SU-DHL-6 (cell line): Measurements from ENCODE around the gene C2CD3.

ENCODE experiments used
- CTCF ChIP-seq: fragments of 200-600 bp; sonication (generic); IDR thresholded peaks from one replicate; pipeline ENCODE4 v1.5.1; 2017; ENCODE audit warnings: antibody characterized with exemption, mild to moderate bottlenecking, low read length, moderate library complexity; ENCODE audit not compliant: insufficient read depth, poor library complexity, severe bottlenecking
- EZH2phosphoT487 ChIP-seq: fragments of 200-600 bp; sonication (generic), shearing (Covaris generic); conservative IDR thresholded peaks from 2 replicates; pipeline ENCODE4 v1.6.1; 2018; ENCODE audit warnings: mild to moderate bottlenecking, antibody characterized with exemption, low read length, moderate library complexity, mixed read lengths

GRCh38 chr11:73969091-73969490 lies 201.7 kb downstream of the C2CD3 start:
- TF ChIP-seq CTCF (no peak), EZH2phosphoT487 (no peak)
